ENCODE measurements around the gene KLK2. TPM values are rescaled to one million over a fixed set of nuclear protein-coding genes. Genes with fewer than 3 reads are reported as not detected.

The KLK2 gene
- total RNA-seq, 1 experiment from 2014 or later: not detected

DNA sequence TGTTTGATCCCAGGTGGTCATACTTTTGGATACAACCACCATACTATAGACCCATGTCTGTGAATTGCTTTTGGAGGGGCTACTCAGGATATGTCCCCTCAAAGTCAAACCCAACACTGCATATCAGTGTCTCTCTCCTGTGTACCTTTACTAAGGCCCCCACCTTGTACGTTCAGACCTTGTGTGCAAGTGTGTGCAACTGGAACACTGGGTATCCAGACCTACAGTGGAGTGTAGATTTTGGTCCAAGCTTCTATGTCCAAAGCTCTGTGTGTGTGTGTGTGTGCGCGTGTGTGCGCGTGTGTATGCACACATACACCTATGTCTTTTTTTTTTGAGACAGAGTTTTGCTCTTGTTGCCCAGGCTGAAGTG, 18.0 kb downstream of the KLK2 start:
- Histone ChIP-seq H3K27ac (ENCODE audit: low read length) (no peak overlapping the region), H3K4me3 (ENCODE audit: low read depth in 2 of 2, low read length in 2 of 2) (no peak overlapping the region), H3K9me3 (ENCODE audit: control insufficient read depth, insufficient read depth, low read depth, low read length) (no peaks in the 10 kb centered on the region), H3K27me3 (ENCODE audit: control insufficient read depth, insufficient read depth, low read length) (no peaks in the 10 kb centered on the region; the same call in 1 of the 2 replicates), H3K36me3 (ENCODE audit: control insufficient read depth, insufficient read depth, low read length) (no peaks in the 10 kb centered on the region), H3K4me1 (ENCODE audit: control insufficient read depth, insufficient read depth, low read length) (no peaks in the 10 kb centered on the region)
- BruUV-seq (replicated peaks): no TSS peak
- TF ChIP-seq TCF7L2 (IDR thresholded peaks at IDR 0.05; ENCODE audit: low read depth, low read length) (no peak), POLR2AphosphoS5 (IDR thresholded peaks at IDR 0.05; ENCODE audit: low read depth, low read length) (no peak), SIN3A (IDR thresholded peaks at IDR 0.05; ENCODE audit: borderline replicate concordance, insufficient read depth, low read depth, low read length) (no peak)
- TF ChIP-seq, protein P1, sequence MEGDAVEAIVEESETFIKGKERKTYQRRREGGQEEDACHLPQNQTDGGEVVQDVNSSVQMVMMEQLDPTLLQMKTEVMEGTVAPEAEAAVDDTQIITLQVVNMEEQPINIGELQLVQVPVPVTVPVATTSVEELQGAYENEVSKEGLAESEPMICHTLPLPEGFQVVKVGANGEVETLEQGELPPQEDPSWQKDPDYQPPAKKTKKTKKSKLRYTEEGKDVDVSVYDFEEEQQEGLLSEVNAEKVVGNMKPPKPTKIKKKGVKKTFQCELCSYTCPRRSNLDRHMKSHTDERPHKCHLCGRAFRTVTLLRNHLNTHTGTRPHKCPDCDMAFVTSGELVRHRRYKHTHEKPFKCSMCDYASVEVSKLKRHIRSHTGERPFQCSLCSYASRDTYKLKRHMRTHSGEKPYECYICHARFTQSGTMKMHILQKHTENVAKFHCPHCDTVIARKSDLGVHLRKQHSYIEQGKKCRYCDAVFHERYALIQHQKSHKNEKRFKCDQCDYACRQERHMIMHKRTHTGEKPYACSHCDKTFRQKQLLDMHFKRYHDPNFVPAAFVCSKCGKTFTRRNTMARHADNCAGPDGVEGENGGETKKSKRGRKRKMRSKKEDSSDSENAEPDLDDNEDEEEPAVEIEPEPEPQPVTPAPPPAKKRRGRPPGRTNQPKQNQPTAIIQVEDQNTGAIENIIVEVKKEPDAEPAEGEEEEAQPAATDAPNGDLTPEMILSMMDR (IDR thresholded peaks at IDR 0.05): no peak
- TF ChIP-seq, protein P2, sequence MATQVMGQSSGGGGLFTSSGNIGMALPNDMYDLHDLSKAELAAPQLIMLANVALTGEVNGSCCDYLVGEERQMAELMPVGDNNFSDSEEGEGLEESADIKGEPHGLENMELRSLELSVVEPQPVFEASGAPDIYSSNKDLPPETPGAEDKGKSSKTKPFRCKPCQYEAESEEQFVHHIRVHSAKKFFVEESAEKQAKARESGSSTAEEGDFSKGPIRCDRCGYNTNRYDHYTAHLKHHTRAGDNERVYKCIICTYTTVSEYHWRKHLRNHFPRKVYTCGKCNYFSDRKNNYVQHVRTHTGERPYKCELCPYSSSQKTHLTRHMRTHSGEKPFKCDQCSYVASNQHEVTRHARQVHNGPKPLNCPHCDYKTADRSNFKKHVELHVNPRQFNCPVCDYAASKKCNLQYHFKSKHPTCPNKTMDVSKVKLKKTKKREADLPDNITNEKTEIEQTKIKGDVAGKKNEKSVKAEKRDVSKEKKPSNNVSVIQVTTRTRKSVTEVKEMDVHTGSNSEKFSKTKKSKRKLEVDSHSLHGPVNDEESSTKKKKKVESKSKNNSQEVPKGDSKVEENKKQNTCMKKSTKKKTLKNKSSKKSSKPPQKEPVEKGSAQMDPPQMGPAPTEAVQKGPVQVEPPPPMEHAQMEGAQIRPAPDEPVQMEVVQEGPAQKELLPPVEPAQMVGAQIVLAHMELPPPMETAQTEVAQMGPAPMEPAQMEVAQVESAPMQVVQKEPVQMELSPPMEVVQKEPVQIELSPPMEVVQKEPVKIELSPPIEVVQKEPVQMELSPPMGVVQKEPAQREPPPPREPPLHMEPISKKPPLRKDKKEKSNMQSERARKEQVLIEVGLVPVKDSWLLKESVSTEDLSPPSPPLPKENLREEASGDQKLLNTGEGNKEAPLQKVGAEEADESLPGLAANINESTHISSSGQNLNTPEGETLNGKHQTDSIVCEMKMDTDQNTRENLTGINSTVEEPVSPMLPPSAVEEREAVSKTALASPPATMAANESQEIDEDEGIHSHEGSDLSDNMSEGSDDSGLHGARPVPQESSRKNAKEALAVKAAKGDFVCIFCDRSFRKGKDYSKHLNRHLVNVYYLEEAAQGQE (IDR thresholded peaks at IDR 0.05; ENCODE audit: insufficient read depth in 1 of 2, low read depth in 2 of 2, low read length in 1 of 2): no peak
- DNase-seq (ENCODE audit: low read depth, low spot score) (no peak), ATAC-seq (no peak)
- in situ Hi-C loops (cut with HindIII; ENCODE audit: low pct_unique_long_range_greater_than_20kb, low sequenced_read_pairs): no loop called here
- ChIA-PET CTCF (no interaction called here), POLR2A (no interaction called here)
- intact Hi-C loops (cut with micrococcal nuclease; ENCODE audit: unreplicated experiment): no loop called here

DNA sequence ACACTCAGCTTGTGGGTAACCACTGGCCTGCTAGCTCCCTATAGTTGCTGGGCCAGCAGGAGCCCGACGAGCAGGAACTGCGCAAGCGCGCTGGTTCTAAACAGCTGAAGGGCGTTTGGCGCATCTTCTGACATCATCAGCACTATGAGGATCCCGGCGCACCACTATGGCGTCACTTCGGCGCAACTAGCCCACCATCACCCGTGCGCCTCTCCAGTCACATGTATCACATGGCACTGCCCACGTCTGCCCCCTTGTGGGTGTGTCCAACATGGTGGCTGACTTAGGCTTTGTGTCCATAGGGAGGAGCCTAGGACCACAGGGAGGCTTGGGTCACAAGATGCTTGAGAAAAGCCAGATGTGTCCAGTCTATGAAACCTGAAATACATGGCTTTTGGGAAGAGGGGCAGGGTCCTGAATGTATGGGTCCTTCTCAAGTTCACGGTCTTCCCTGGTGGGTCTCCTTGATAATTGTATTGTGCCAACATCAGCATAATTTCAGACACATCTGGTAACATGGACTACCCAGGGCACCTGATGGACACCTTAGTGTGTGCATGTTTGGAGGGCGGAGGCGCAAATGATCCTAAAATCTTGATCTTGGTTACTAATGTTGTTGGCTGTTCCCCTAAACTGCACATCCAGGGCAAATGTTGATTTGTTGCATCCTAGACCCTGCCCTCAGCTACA, 20.0 kb downstream of the KLK2 start:
- CTCF ChIA-PET: no interaction called here
- no TSS peak for BruUV-seq (replicated peaks)
- in situ Hi-C loops (cut with HindIII; ENCODE audit: low pct_unique_long_range_greater_than_20kb, low sequenced_read_pairs) (no loop called here), intact Hi-C loops (cut with micrococcal nuclease; ENCODE audit: unreplicated experiment) (no loop called here)
- POLR2A ChIA-PET: no interaction called here
- Histone ChIP-seq H3K9me3 (ENCODE audit: control insufficient read depth, insufficient read depth, low read depth, low read length) (no peaks in the 10 kb centered on the region), H3K27me3 (ENCODE audit: control insufficient read depth, insufficient read depth, low read length) (no peaks in the 10 kb centered on the region), H3K4me3 (ENCODE audit: low read depth in 2 of 2, low read length in 2 of 2) (no peak overlapping the region), H3K36me3 (ENCODE audit: control insufficient read depth, insufficient read depth, low read length) (no peaks in the 10 kb centered on the region), H3K27ac (ENCODE audit: low read length) (no peak overlapping the region), H3K4me1 (ENCODE audit: control insufficient read depth, insufficient read depth, low read length) (no peaks in the 10 kb centered on the region)
- DNase-seq (ENCODE audit: low read depth, low spot score): no peak
- no peak for ATAC-seq
- TF ChIP-seq, protein P1 (IDR thresholded peaks at IDR 0.05): 0 out of 2 replicates have a peak, but pooled peaks have one; percentile 10
- no peak for TF ChIP-seq TCF7L2 (IDR thresholded peaks at IDR 0.05; ENCODE audit: low read depth, low read length)

Measured in Panc1 (cell line).